Measurements from ENCODE around the gene TCP11L2.

GRCh38 chr12:106386813-106387535, 84.4 kb downstream of the TCP11L2 start:
- TF ChIP-seq CTCF (IDR thresholded peaks at IDR 0.05; ENCODE audit: low read depth, low read length): no peak
- no peak for TF ChIP-seq EZH2phosphoT487 (IDR thresholded peaks at IDR 0.05; ENCODE audit: low read depth)
